Upper lobe of right lung (tissue), 1 donor: ENCODE data around the gene DMAC2. TPM values are rescaled to one million over a fixed set of nuclear protein-coding genes. Genes with fewer than 3 reads are reported as not detected.
"Not testable (repeated sequence)": the region's sequence is repeated elsewhere in the genome, so short reads cannot be mapped to it uniquely, and the experiment has no call there.

Experiments
- ATAC-seq: fragments of 200-7000 bp; cut with Tn5 transposase; one replicate; pipeline ENCODE4 v1.9.1; 2020; ENCODE audit warnings: mild to moderate bottlenecking, moderate library complexity
- DNase-seq: peaks from one replicate; pipeline ENCODE4 v3.0.0-alpha.2; 2020
- H3K27ac ChIP-seq: fragments of 200-600 bp; one replicate; pipeline ENCODE4 v1.8.0; 2022
- H3K27me3 ChIP-seq: fragments of 200-600 bp; one replicate; pipeline ENCODE4 v1.8.0; 2022; ENCODE audit warnings: mild to moderate bottlenecking
- H3K36me3 ChIP-seq: fragments of 200-600 bp; one replicate; pipeline ENCODE4 v1.8.0; 2022
- H3K4me1 ChIP-seq: fragments of 200-600 bp; one replicate; pipeline ENCODE4 v1.8.0; 2022
- H3K4me3 ChIP-seq: fragments of 200-600 bp; one replicate; pipeline ENCODE4 v1.8.0; 2022; ENCODE audit warnings: mild to moderate bottlenecking
- H3K9me3 ChIP-seq: fragments of 200-600 bp; one replicate; pipeline ENCODE4 v1.8.0; 2022
- CTCF ChIP-seq: fragments of 200-600 bp; IDR thresholded peaks from one replicate; pipeline ENCODE4 v1.8.0; 2022; ENCODE audit warnings: antibody characterized with exemption
- intact Hi-C: fragments of 100-400 bp; cut with DNase I; formaldehyde crosslinking; loops from one replicate; pipeline ENCODE4 v1.11.0; 2022
- total RNA-seq: library from RNA; stranded (reverse); fragmentation: NEBNext Ultra II Directional; extraction: Animal tissue kit (Norgen Biotek cat#: 25700); gene quantifications from one replicate; pipeline ENCODE4 v1.2.1, GENCODE V29; 2021
- donor health status: DM: no; HTN: yes; CAD: no; lungs with severe emphysema.

Gene DMAC2
- total RNA-seq, 1 donor from 2014 or later: 54.9 TPM

- intact Hi-C loops: no loop called here
- H3K4me3 ChIP-seq: no peak overlapping the region
- DNase-seq (no peak), ATAC-seq (no peak)
- no peak for TF ChIP-seq CTCF
- H3K27me3 ChIP-seq: no peaks in the 10 kb centered on the region
- peak overlapping the region; percentile 51 for H3K27ac ChIP-seq
- H3K36me3 ChIP-seq: peaks cover 39% of the 10 kb centered on the region
- no peaks in the 10 kb centered on the region for H3K9me3 ChIP-seq
- H3K4me1 ChIP-seq: peaks cover 63% of the 10 kb centered on the region
Observed at GRCh38 chr19:41411100-41411967, 28.4 kb downstream of the DMAC2 start.

GRCh38 chr19:41410336-41411054 is 29.2 kb downstream of the DMAC2 start:
- no peaks in the 10 kb centered on the region for H3K27me3 ChIP-seq
- intact Hi-C loops: no loop called here
- H3K4me1 ChIP-seq: peaks cover 66% of the 10 kb centered on the region
- H3K9me3 ChIP-seq: no peaks in the 10 kb centered on the region
- H3K36me3 ChIP-seq: peaks cover 35% of the 10 kb centered on the region
- H3K4me3 ChIP-seq: no peak overlapping the region
- ATAC-seq (no peak), DNase-seq (no peak)
- peak overlapping the region; percentile 88 for H3K27ac ChIP-seq
- TF ChIP-seq CTCF: no peak

GRCh38 chr19:41409288-41409687 is 30.4 kb downstream of the DMAC2 start:
- H3K4me3 ChIP-seq: no peak overlapping the region
- intact Hi-C loops: no loop called here
- peak overlapping the region; percentile 88 for H3K27ac ChIP-seq
- H3K36me3 ChIP-seq: peaks cover 24% of the 10 kb centered on the region
- ATAC-seq (peak; percentile 77), DNase-seq (no peak)
- peaks cover 57% of the 10 kb centered on the region for H3K4me1 ChIP-seq
- no peaks in the 10 kb centered on the region for H3K9me3 ChIP-seq
- no peak for TF ChIP-seq CTCF
- H3K27me3 ChIP-seq: no peaks in the 10 kb centered on the region

GRCh38 chr19:41408846-41409245 is 30.9 kb downstream of the DMAC2 start:
- Histone ChIP-seq H3K4me1 (peaks cover 55% of the 10 kb centered on the region), H3K36me3 (peaks cover 25% of the 10 kb centered on the region), H3K27ac (peak overlapping the region; percentile 88)
- H3K4me3 ChIP-seq, intact Hi-C loops, H3K27me3 ChIP-seq, ATAC-seq, H3K9me3 ChIP-seq, DNase-seq: not testable (repeated sequence)

- ATAC-seq (peak; percentile 11), DNase-seq (no peak)
- H3K4me3 ChIP-seq: no peak overlapping the region
- intact Hi-C loops: no loop called here
- no peaks in the 10 kb centered on the region for H3K9me3 ChIP-seq
- peak overlapping the region; percentile 88 for H3K27ac ChIP-seq
- peaks cover 28% of the 10 kb centered on the region for H3K36me3 ChIP-seq
- H3K4me1 ChIP-seq: peaks cover 55% of the 10 kb centered on the region
- H3K27me3 ChIP-seq: no peaks in the 10 kb centered on the region
- no peak for TF ChIP-seq CTCF
Observed at GRCh38 chr19:41408256-41408655, 31.5 kb downstream of the DMAC2 start.

GRCh38 chr19:41407271-41407670 is 32.4 kb downstream of the DMAC2 start:
- Histone ChIP-seq H3K27me3 (no peaks in the 10 kb centered on the region), H3K36me3 (peaks cover 27% of the 10 kb centered on the region), H3K4me3 (no peak overlapping the region), H3K27ac (peak overlapping the region; percentile 88), H3K9me3 (no peaks in the 10 kb centered on the region), H3K4me1 (peaks cover 55% of the 10 kb centered on the region)
- TF ChIP-seq CTCF: no peak
- ATAC-seq (peak; percentile 74), DNase-seq (no peak)
- intact Hi-C loops: no loop called here
